BLaER1 treated with 17β-estradiol and CSF1 and Interleukin-3, amounts not matched to agents 10 nM and 100 nM (cell line): ENCODE measurements around the gene CENPP.

Source experiments
- H3K27ac ChIP-seq, 11 experiments: shearing (Covaris generic); formaldehyde crosslinking; 2 replicates each; pipeline ENCODE4 v1.8.1; 2022
- H3K27me3 ChIP-seq, 11 experiments: shearing (Covaris generic); formaldehyde crosslinking; 2 replicates each; pipeline ENCODE4 v1.8.1; 2022
- H3K36me3 ChIP-seq, 11 experiments: shearing (Covaris generic); formaldehyde crosslinking; 2 replicates each; pipeline ENCODE4 v1.8.1; 2022
- H3K4me1 ChIP-seq, 10 experiments: shearing (Covaris generic); formaldehyde crosslinking; 2 replicates each; pipeline ENCODE4 v1.8.1; 2022
- H3K4me2 ChIP-seq, 11 experiments: shearing (Covaris generic); formaldehyde crosslinking; 2 replicates each; pipeline ENCODE4 v1.8.1; 2022
- H3K4me3 ChIP-seq, 10 experiments: shearing (Covaris generic); formaldehyde crosslinking; 2 replicates each; pipeline ENCODE4 v1.8.1; 2022
- H3K9ac ChIP-seq, 11 experiments: shearing (Covaris generic); formaldehyde crosslinking; 2 replicates each; pipeline ENCODE4 v1.8.1; 2022
- H3K9me3 ChIP-seq, 11 experiments: shearing (Covaris generic); formaldehyde crosslinking; replicated peaks in 1 of 11; 2 replicates each; pipeline ENCODE4 v1.8.1; 2022
- H4K20me1 ChIP-seq, 11 experiments: shearing (Covaris generic); formaldehyde crosslinking; 2 replicates each; pipeline ENCODE4 v1.8.1; 2022
- Cebpa-rat ChIP-seq, 11 experiments: shearing (Covaris generic); IDR thresholded peaks; 2 replicates each; pipeline ENCODE4 v1.8.1; 2022

The CENPP gene

DNA sequence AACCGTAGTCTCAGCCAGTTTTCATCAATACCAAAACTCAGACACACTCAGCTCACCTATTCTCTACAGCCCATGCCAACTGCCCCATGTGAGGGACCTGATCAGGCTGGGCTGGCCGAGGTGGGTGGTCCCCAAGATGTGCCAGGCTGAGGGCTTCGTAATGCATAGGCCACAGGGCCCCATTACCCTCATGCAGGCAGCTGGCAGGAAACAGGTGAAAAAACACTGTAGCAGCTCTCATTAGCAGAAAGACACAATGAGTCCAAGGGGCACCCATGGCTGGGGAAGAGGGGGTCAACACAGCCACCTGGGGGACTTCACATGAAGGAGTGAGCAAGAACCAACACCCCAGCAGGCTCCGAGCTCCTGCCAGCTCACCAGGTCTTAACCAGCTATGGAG is 336.0 kb downstream of the CENPP start:
- no peak for TF ChIP-seq Cebpa-rat (IDR thresholded peaks at IDR 0.05)
- H3K9me3 ChIP-seq: no peaks in the 10 kb centered on the region
- no peak overlapping the region for H3K9ac ChIP-seq
- peak overlapping the region in 4 of 11 experiments; percentile 7 to 35 (median 28); a peak in 5 of 22 replicates for H3K4me2 ChIP-seq
- H3K27me3 ChIP-seq: no peaks in the 10 kb centered on the region
- H4K20me1 ChIP-seq: peaks cover 57 to 99% (median 85%) of the 10 kb centered on the region in 11 experiments
- no peak overlapping the region for H3K4me3 ChIP-seq
- peaks cover 27 to 73% (median 49%) of the 10 kb centered on the region in 10 experiments for H3K4me1 ChIP-seq
- peaks cover 47 to 86% (median 66%) of the 10 kb centered on the region in 11 experiments for H3K36me3 ChIP-seq
- no peak overlapping the region for H3K27ac ChIP-seq

GRCh38 chr9:92663126-92663525 is 337.4 kb downstream of the CENPP start:
- Histone ChIP-seq H3K27ac (no peak overlapping the region), H3K9me3 (no peaks in the 10 kb centered on the region), H3K4me3 (no peak overlapping the region), H3K27me3 (no peaks in the 10 kb centered on the region), H3K36me3 (peaks cover 41 to 83% (median 61%) of the 10 kb centered on the region in 11 experiments; a peak in 21 of 22 replicates), H4K20me1 (peaks cover 57 to 99% (median 84%) of the 10 kb centered on the region in 11 experiments), H3K4me2 (peak overlapping the region in 1 of 11 experiments; percentile 12; a peak in 1 of 22 replicates), H3K4me1 (peaks cover 31 to 71% (median 54%) of the 10 kb centered on the region in 10 experiments), H3K9ac (no peak overlapping the region)
- no peak for TF ChIP-seq Cebpa-rat (IDR thresholded peaks at IDR 0.05)

GRCh38 chr9:92663951-92664350 is 338.2 kb downstream of the CENPP start:
- 0 out of 22 replicates have a peak overlapping the region, but pooled peaks of 1 of the 11 experiments have one; percentile 11 for H3K27ac ChIP-seq
- H3K36me3 ChIP-seq: peaks cover 38 to 74% (median 53%) of the 10 kb centered on the region in 11 experiments; a peak in 21 of 22 replicates
- H3K4me2 ChIP-seq: peak overlapping the region in 7 of 11 experiments; percentile 1 to 43 (median 10); a peak in 7 of 22 replicates
- no peaks in the 10 kb centered on the region for H3K27me3 ChIP-seq
- H3K9ac ChIP-seq: no peak overlapping the region; a peak in 1 of 22 replicates
- H3K4me3 ChIP-seq: no peak overlapping the region
- H3K4me1 ChIP-seq: peaks cover 40 to 77% (median 61%) of the 10 kb centered on the region in 10 experiments
- no peaks in the 10 kb centered on the region for H3K9me3 ChIP-seq
- H4K20me1 ChIP-seq: peaks cover 53 to 100% (median 89%) of the 10 kb centered on the region in 11 experiments
- TF ChIP-seq Cebpa-rat (IDR thresholded peaks at IDR 0.05): no peak

- Histone ChIP-seq H3K4me2 (peak overlapping the region; percentile 1 to 43 (median 21); a peak in 15 of 22 replicates), H4K20me1 (peaks cover 51 to 94% (median 87%) of the 10 kb centered on the region in 11 experiments), H3K36me3 (peaks cover 37 to 70% (median 51%) of the 10 kb centered on the region in 11 experiments; a peak in 21 of 22 replicates), H3K4me3 (no peak overlapping the region), H3K27ac (peak overlapping the region in 4 of 11 experiments; percentile 8 to 37 (median 12); a peak in 1 of 22 replicates), H3K9ac (peak overlapping the region in 5 of 11 experiments; percentile 8 to 24 (median 13); a peak in 3 of 22 replicates), H3K4me1 (peaks cover 44 to 78% (median 62%) of the 10 kb centered on the region in 10 experiments), H3K27me3 (no peaks in the 10 kb centered on the region), H3K9me3 (no peaks in the 10 kb centered on the region)
- TF ChIP-seq Cebpa-rat (IDR thresholded peaks at IDR 0.05): no peak
These were observed 338.8 kb downstream of the CENPP start for GRCh38 chr9:92664394-92665152.

DNA sequence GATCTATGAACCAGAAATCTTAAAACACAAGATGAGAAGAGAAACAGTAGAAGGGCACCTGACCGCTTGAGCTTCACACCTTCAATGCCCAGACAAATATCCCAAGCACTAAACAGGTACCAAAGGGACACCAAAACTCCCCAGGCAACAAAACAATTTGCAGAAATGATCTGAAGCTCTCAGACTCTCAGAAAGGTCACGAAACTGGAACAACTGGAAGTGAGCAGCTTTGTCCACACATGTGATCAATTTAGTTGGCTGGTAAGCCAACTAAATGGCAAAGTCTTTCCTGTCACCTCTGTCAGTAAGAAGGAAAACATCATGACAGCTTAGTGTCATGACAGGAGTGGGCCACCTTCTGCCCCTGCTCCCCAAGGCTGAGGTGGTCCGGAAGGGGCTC is 340.1 kb downstream of the CENPP start:
- H3K9ac ChIP-seq: 0 out of 22 replicates have a peak overlapping the region, but pooled peaks of 3 of the 11 experiments have one; percentile 15 to 32 (median 19)
- no peak overlapping the region for H3K27ac ChIP-seq
- H3K4me2 ChIP-seq: peak overlapping the region in 6 of 11 experiments; percentile 4 to 93 (median 32); a peak in 8 of 22 replicates
- peaks cover 33 to 66% (median 47%) of the 10 kb centered on the region in 11 experiments; a peak in 21 of 22 replicates for H3K36me3 ChIP-seq
- H3K4me1 ChIP-seq: peaks cover 47 to 78% (median 63%) of the 10 kb centered on the region in 10 experiments
- peaks cover 38 to 81% (median 75%) of the 10 kb centered on the region in 11 experiments for H4K20me1 ChIP-seq
- H3K9me3 ChIP-seq: no peaks in the 10 kb centered on the region
- H3K27me3 ChIP-seq: no peaks in the 10 kb centered on the region
- no peak overlapping the region for H3K4me3 ChIP-seq
- no peak for TF ChIP-seq Cebpa-rat (IDR thresholded peaks at IDR 0.05)

DNA sequence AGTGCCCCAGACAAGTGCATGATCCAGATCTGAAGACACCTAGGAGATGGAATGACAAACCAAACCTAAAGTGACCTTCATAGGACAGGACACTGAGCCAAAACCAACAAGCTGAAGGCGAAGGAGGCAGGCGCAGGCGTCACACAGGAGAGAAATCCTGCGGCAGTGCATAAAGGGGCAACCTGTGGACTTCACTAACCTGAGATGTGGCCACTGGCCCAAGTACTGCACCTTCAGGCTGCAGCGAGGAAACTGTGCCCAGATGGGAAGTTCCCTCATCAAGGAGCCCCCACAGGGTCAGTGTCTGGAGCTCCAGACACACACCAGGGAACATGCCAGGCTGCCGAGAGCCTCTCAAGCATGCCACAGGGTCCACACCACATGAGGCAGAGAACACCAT is 340.5 kb downstream of the CENPP start:
- H4K20me1 ChIP-seq: peaks cover 36 to 77% (median 71%) of the 10 kb centered on the region in 11 experiments
- peaks cover 33 to 63% (median 45%) of the 10 kb centered on the region in 11 experiments; a peak in 21 of 22 replicates for H3K36me3 ChIP-seq
- TF ChIP-seq Cebpa-rat (IDR thresholded peaks at IDR 0.05): no peak
- peak overlapping the region in 3 of 11 experiments; percentile 12 to 32 (median 15); a peak in 1 of 22 replicates for H3K9ac ChIP-seq
- H3K4me3 ChIP-seq: no peak overlapping the region
- H3K4me1 ChIP-seq: peaks cover 46 to 78% (median 64%) of the 10 kb centered on the region in 10 experiments
- peak overlapping the region in 6 of 11 experiments; percentile 4 to 93 (median 32); a peak in 8 of 22 replicates for H3K4me2 ChIP-seq
- no peak overlapping the region for H3K27ac ChIP-seq
- H3K9me3 ChIP-seq: no peaks in the 10 kb centered on the region
- no peaks in the 10 kb centered on the region for H3K27me3 ChIP-seq

GRCh38 chr9:92666912-92667532 is 341.3 kb downstream of the CENPP start:
- Histone ChIP-seq H3K4me2 (peak overlapping the region in 5 of 11 experiments; percentile 1 to 93 (median 6); a peak in 4 of 22 replicates), H3K4me3 (no peak overlapping the region), H3K9me3 (no peaks in the 10 kb centered on the region), H3K27ac (no peak overlapping the region), H3K9ac (peak overlapping the region in 2 of 11 experiments; percentile 8 to 42; a peak in 1 of 22 replicates), H3K27me3 (no peaks in the 10 kb centered on the region), H4K20me1 (peaks cover 30 to 70% (median 63%) of the 10 kb centered on the region in 11 experiments), H3K36me3 (peaks cover 28 to 56% (median 42%) of the 10 kb centered on the region in 11 experiments; a peak in 21 of 22 replicates), H3K4me1 (peaks cover 38 to 74% (median 63%) of the 10 kb centered on the region in 10 experiments)
- TF ChIP-seq Cebpa-rat (IDR thresholded peaks at IDR 0.05): no peak

DNA sequence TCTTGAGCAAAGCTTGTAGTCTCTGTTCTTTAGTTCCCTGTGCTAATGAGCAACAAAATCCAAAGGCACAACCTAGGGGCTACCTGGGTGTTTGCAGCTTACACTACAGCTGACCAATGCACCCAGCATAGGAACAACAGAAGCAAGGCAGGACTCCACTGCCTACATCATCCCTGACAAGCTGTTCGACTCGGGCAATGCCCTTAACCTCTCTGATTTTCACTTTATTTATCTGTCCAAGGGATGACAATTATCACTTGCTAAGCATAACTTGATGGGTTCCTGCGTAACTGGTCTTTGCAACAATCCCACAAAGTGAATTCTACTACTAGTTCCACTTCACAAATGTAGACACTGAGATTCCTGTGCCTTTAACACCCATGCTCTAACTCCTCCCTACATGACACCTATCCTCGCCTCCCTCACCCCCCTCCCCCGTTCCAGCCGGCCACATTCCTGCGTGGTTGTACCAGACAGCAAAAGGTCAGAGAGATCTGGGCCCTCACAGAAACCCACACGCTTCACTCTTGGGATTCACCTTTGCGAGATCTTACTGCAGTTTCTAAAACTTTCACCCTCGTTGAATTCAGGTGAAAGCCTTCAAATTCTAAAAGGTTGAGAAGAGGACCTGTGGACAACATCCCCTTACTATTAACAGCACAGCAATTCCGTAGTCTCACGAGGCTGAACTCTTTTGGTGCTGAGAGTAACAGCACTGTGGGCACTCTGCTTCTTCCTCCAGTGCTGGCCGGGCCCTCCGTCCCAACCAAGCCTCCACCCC is 343.2 kb downstream of the CENPP start:
- Histone ChIP-seq H3K9me3 (no peaks in the 10 kb centered on the region), H3K9ac (peak overlapping the region; percentile 86 to 98 (median 89)), H3K4me1 (peaks cover 33 to 62% (median 58%) of the 10 kb centered on the region in 10 experiments), H4K20me1 (peaks cover 19 to 50% (median 44%) of the 10 kb centered on the region in 11 experiments), H3K36me3 (peaks cover 10 to 39% (median 24%) of the 10 kb centered on the region in 11 experiments; a peak in 21 of 22 replicates), H3K4me2 (peak overlapping the region; percentile 83 to 95 (median 87)), H3K27ac (peak overlapping the region; percentile 84 to 99 (median 91)), H3K4me3 (peak overlapping the region; percentile 65 to 98 (median 87)), H3K27me3 (no peaks in the 10 kb centered on the region)
- no peak for TF ChIP-seq Cebpa-rat (IDR thresholded peaks at IDR 0.05)
